ENCODE results near the gene TOP2B. TPM values are rescaled to one million over a fixed set of nuclear protein-coding genes. Genes with fewer than 3 reads are reported as not detected.
A peak's percentile ranks its signal among the peaks of the same experiment; 100 is the strongest.

The TOP2B gene
- polyA plus RNA-seq, 2 of the 4 experiments (the other 2 are of a cell fraction): 65.8 to 95.7 TPM

GRCh38 chr3:25611193-25611592 is 53.5 kb downstream of the TOP2B start:
- ChIA-PET CTCF (interaction anchor here (0.6 to 2.4 kb wide), 2 partner anchors 37 to 1097 kb away, joined by 3 to 5 read pairs; no protein-coding TSS in a partner anchor), POLR2A (no interaction called here)
- no peak for FAIRE-seq
- no peak for ATAC-seq
- Histone ChIP-seq H3K4me2 (no peak overlapping the region), H3K9me3 (no peaks in the 10 kb centered on the region), H3K4me3 (no peak overlapping the region), H3K27ac (no peak overlapping the region), H3K4me1 (0 out of 3 replicates have a peak, but pooled peaks cover 4% of the 10 kb centered on the region)
- DNase-seq (ENCODE audit: low read depth in 1 of 2, low spot score in 1 of 2): no peak
- TF ChIP-seq JUNB (IDR thresholded peaks at IDR 0.05) (no peak), GATA3 (IDR thresholded peaks at IDR 0.05; ENCODE audit: borderline replicate concordance) (no peak), HES2 (IDR thresholded peaks at IDR 0.05) (no peak), CHD2 (IDR thresholded peaks at IDR 0.05; ENCODE audit: low read length, partially characterized antibody) (no peak), HDAC2 (IDR thresholded peaks at IDR 0.05) (no peak)
- 94% methylated on average over 5 of the region's 5 CpGs for WGBS (ENCODE audit: missing lambda C conversion rate)

DNA sequence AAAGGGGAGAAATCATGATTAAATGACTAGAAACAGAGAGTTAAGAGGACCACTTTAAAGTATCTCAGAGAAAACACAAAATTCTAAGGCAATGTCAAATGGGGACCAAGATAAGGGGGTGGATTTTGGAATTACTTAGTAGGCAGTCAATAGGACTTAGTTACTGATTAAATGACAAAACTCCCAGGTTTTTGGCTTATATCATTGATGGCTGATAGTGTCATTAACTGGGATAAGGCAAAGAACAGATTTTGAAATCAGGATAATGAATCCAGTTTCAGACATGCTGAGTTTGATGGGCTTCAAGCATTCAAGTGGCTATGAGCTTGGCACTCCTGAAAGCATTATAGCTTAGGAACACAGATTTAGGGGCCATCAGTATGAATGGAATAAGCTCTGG is 53.9 kb downstream of the TOP2B start:
- TF ChIP-seq, protein P1, sequence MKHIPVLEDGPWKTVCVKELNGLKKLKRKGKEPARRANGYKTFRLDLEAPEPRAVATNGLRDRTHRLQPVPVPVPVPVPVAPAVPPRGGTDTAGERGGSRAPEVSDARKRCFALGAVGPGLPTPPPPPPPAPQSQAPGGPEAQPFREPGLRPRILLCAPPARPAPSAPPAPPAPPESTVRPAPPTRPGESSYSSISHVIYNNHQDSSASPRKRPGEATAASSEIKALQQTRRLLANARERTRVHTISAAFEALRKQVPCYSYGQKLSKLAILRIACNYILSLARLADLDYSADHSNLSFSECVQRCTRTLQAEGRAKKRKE (CRISPR knock-in tag; IDR thresholded peaks at IDR 0.05; ENCODE audit: low read depth): no peak
- TF ChIP-seq ZC3H11A (IDR thresholded peaks at IDR 0.05): no peak
- no peak for TF ChIP-seq HES2 (IDR thresholded peaks at IDR 0.05)
- TF ChIP-seq POLR2A (IDR thresholded peaks at IDR 0.05; ENCODE audit: low read length): no peak
- TF ChIP-seq, protein P2, sequence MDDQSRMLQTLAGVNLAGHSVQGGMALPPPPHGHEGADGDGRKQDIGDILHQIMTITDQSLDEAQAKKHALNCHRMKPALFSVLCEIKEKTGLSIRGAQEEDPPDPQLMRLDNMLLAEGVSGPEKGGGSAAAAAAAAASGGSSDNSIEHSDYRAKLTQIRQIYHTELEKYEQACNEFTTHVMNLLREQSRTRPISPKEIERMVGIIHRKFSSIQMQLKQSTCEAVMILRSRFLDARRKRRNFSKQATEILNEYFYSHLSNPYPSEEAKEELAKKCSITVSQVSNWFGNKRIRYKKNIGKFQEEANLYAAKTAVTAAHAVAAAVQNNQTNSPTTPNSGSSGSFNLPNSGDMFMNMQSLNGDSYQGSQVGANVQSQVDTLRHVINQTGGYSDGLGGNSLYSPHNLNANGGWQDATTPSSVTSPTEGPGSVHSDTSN (IDR thresholded peaks at IDR 0.05): no peak
- no peak for TF ChIP-seq NPAS2 (CRISPR knock-in tag; IDR thresholded peaks at IDR 0.05; ENCODE audit: borderline replicate concordance)
- no peak for TF ChIP-seq HOXB13 (CRISPR knock-in tag; IDR thresholded peaks at IDR 0.05; ENCODE audit: low read depth)
- TF ChIP-seq ZNF302 (CRISPR knock-in tag; IDR thresholded peaks at IDR 0.05): no peak
- 0 out of 3 replicates have a peak, but pooled peaks cover 4% of the 10 kb centered on the region for H3K4me1 ChIP-seq
- H3K9me3 ChIP-seq: no peaks in the 10 kb centered on the region
- H3K4me3 ChIP-seq: no peak overlapping the region
- CTCF ChIA-PET: interaction anchor here (0.6 to 2.4 kb wide), 2 partner anchors 37 to 1097 kb away, joined by 3 to 5 read pairs; no protein-coding TSS in a partner anchor
- H3K27ac ChIP-seq: no peak overlapping the region
- no peak for FAIRE-seq
- no peak for DNase-seq (ENCODE audit: low read depth in 1 of 2, low spot score in 1 of 2)
- POLR2A ChIA-PET: no interaction called here
- H3K4me2 ChIP-seq: no peak overlapping the region
- ATAC-seq: no peak

DNA sequence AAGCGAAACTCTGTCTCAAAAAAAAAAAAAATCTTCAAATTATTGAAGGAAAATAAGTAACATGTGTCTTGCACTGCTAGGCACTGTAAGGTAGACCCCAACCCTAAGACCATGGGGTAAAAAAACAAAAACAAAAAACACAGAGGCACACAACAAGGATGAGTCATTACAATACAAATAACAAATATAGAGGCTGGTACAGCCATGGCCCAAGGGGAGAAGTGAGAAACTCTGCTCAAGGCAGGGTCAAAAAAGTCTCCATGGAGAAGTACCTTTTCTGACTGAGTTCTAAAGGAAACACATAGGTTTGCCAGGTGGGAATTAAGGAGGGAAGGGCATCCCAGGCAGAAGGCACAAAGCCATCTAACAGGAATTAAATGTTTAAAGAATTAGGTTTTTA is 54.5 kb downstream of the TOP2B start:
- Histone ChIP-seq H3K27ac (no peak overlapping the region), H3K9me3 (no peaks in the 10 kb centered on the region), H3K4me2 (no peak overlapping the region), H3K4me1 (0 out of 3 replicates have a peak, but pooled peaks cover 4% of the 10 kb centered on the region), H3K4me3 (no peak overlapping the region)
- 90% methylated on average over 1 of the region's 1 CpG for WGBS (ENCODE audit: missing lambda C conversion rate)
- ATAC-seq: no peak; a peak in 1 of 6 replicates
- no peak for FAIRE-seq
- DNase-seq (ENCODE audit: low read depth in 1 of 2, low spot score in 1 of 2): no peak
- TF ChIP-seq JUN (IDR thresholded peaks at IDR 0.05) (no peak), FOSL2 (IDR thresholded peaks at IDR 0.05) (no peak), FOSL2 (CRISPR knock-in tag; IDR thresholded peaks at IDR 0.05) (0 out of 2 replicates have a peak, but pooled peaks have one; percentile 18)
- CTCF ChIA-PET: interaction anchor here (0.7 kb wide), 1 partner anchor 287 kb away, joined by 3 read pairs; no protein-coding TSS in a partner anchor
- POLR2A ChIA-PET: no interaction called here

- peak overlapping the region in 1 of 2 experiments; percentile 45; a peak in 2 of 6 replicates for H3K27ac ChIP-seq
- DNase-seq (ENCODE audit: low read depth in 1 of 2, low spot score in 1 of 2) (peak in 1 of 2 experiments; percentile 34), ATAC-seq (peak; percentile 86 to 88), FAIRE-seq (no peak)
- no peak overlapping the region for H3K4me3 ChIP-seq
- CTCF ChIA-PET: interaction anchor here (1.2 to 3.5 kb wide), 2 partner anchors 11 to 641 kb away, joined by 3 to 24 read pairs; no protein-coding TSS in a partner anchor
- TF ChIP-seq SREBF2 (IDR thresholded peaks at IDR 0.05) (no peak), FOSL2 (IDR thresholded peaks at IDR 0.05) (no peak), FOSL2 (CRISPR knock-in tag; IDR thresholded peaks at IDR 0.05) (peak; percentile 62)
- H3K4me1 ChIP-seq: peaks cover 13% of the 10 kb centered on the region
- WGBS (ENCODE audit: missing lambda C conversion rate): 75% methylated on average over 5 of the region's 5 CpGs
- no peaks in the 10 kb centered on the region for H3K9me3 ChIP-seq
- H3K4me2 ChIP-seq: peak overlapping the region; percentile 32
- POLR2A ChIA-PET: interaction anchor here (1.1 to 1.4 kb wide), 2 partner anchors 176 to 179 kb away, joined by 3 to 4 read pairs; partner anchors contain the start of genes NGLY1 and RARB
Observed at GRCh38 chr3:25604107-25604805, 60.5 kb downstream of the TOP2B start.

Measured in A549 (cell line).